IMR-90 (cell line): Measurements from ENCODE around the gene MS4A10. TPM values are rescaled to one million over a fixed set of nuclear protein-coding genes. Genes with fewer than 3 reads are reported as not detected.

Experiments
- ATAC-seq: fragments of 200-7000 bp; cut with Tn5 transposase; 2 replicates; pipeline ENCODE4 v1.9.1; 2020; ENCODE audit warnings: low read depth, mild to moderate bottlenecking, moderate library complexity
- BruUV-seq: library from RNA; stranded (reverse); fragments of 400-500 nt; replicated peaks from 2 replicates; lab custom pipeline; 2021; lab: Mats Ljungman, UMichigan
- CTCF ChIA-PET: fragments of 300-600 bp; formaldehyde crosslinking; extraction: SDS; loops from one replicate; lab custom pipeline; 2021; ENCODE audit warnings: antibody characterized with exemption; lab: Yijun Ruan, JAX
- POLR2A ChIA-PET: fragments of 300-600 bp; sonication (Branson Sonifier 250); formaldehyde crosslinking; loops from one replicate; lab custom pipeline; 2022; ENCODE audit warnings: antibody characterized with exemption; ENCODE audit not compliant: unreplicated experiment; lab: Charles Lee
- DNase-seq: peaks from one replicate; pipeline ENCODE4 v3.0.0; 2013
- H2AFZ ChIP-seq: replicated peaks from 2 replicates; pipeline ENCODE3; 2013; ENCODE audit warnings: low read length, mild to moderate bottlenecking; ENCODE audit not compliant: poor library complexity
- H2AK5ac ChIP-seq: 2 replicates; pipeline ENCODE4 v1.6.1; 2013; ENCODE audit warnings: low read depth, low read length, inconsistent platforms
- H2AK9ac ChIP-seq: replicated peaks from 2 replicates; pipeline ENCODE3; 2013; ENCODE audit warnings: mild to moderate bottlenecking, low read depth, low read length, moderate library complexity; ENCODE audit not compliant: poor library complexity
- H2BK120ac ChIP-seq: 2 replicates; pipeline ENCODE4 v1.6.1; 2013; ENCODE audit warnings: low read depth, low read length, inconsistent platforms
- H2BK15ac ChIP-seq: 3 replicates; pipeline ENCODE4 v1.6.1; 2013; ENCODE audit warnings: low read depth, low read length, inconsistent platforms
- H2BK20ac ChIP-seq: 2 replicates; pipeline ENCODE4 v1.6.1; 2013; ENCODE audit warnings: low read depth, mild to moderate bottlenecking, inconsistent platforms, low read length, moderate library complexity
- H2BK5ac ChIP-seq: 2 replicates; pipeline ENCODE4 v1.6.1; 2013; ENCODE audit warnings: mild to moderate bottlenecking, low read depth, low read length, inconsistent platforms; ENCODE audit not compliant: poor library complexity, severe bottlenecking
- H3K14ac ChIP-seq: replicated peaks from 2 replicates; pipeline ENCODE4 v1.6.1; 2013; ENCODE audit warnings: low read depth, low read length, inconsistent platforms
- H3K18ac ChIP-seq: 2 replicates; pipeline ENCODE4 v1.6.1; 2013; ENCODE audit warnings: low read depth, low read length, control low read depth
- H3K23ac ChIP-seq: 2 replicates; pipeline ENCODE4 v1.6.1; 2013; ENCODE audit warnings: low read depth, low read length, inconsistent platforms
- H3K27ac ChIP-seq: 2 replicates; pipeline ENCODE4 v1.5.1; 2013; ENCODE audit warnings: mild to moderate bottlenecking, control low read depth, low read length; ENCODE audit not compliant: insufficient read depth
- H3K27me3 ChIP-seq: 2 replicates; pipeline ENCODE4 v1.6.1; 2013; ENCODE audit warnings: low read length; ENCODE audit not compliant: control insufficient read depth, insufficient read depth
- H3K36me3 ChIP-seq: 2 replicates; pipeline ENCODE4 v1.6.1; 2013; ENCODE audit warnings: low read length, mixed read lengths; ENCODE audit not compliant: control insufficient read depth, insufficient read depth
- H3K4ac ChIP-seq: 2 replicates; pipeline ENCODE4 v1.6.1; 2013; ENCODE audit warnings: low read depth, low read length, inconsistent platforms
- H3K4me1 ChIP-seq: 2 replicates; pipeline ENCODE4 v1.6.1; 2013; ENCODE audit warnings: low read length, mixed read lengths; ENCODE audit not compliant: control insufficient read depth, insufficient read depth
- H3K4me2 ChIP-seq: 2 replicates; pipeline ENCODE4 v1.6.1; 2013; ENCODE audit warnings: low read depth, mild to moderate bottlenecking, control low read depth, low read length, moderate library complexity
- H3K4me3 ChIP-seq: 2 replicates; pipeline ENCODE4 v1.5.1; 2013; ENCODE audit warnings: low read depth, mild to moderate bottlenecking, control low read depth, low read length, moderate library complexity; ENCODE audit not compliant: insufficient read depth
- H3K56ac ChIP-seq: 2 replicates; pipeline ENCODE4 v1.6.1; 2013; ENCODE audit warnings: low read length, inconsistent platforms; ENCODE audit not compliant: insufficient read depth; ENCODE audit errors: extremely low read depth
- H3K79me1 ChIP-seq, 2 experiments: 2 replicates each; pipeline ENCODE4 v1.6.1; 2013; ENCODE audit warnings: low read length in 2 of 2, inconsistent platforms in 1 of 2, low read depth in 1 of 2
- H3K9ac ChIP-seq: 2 replicates; pipeline ENCODE4 v1.6.1; 2013; ENCODE audit warnings: low read depth, low read length, control low read depth
- H3K9me1 ChIP-seq: 2 replicates; pipeline ENCODE4 v1.6.1; 2013; ENCODE audit warnings: low read length, inconsistent platforms; ENCODE audit not compliant: insufficient read depth
- H3K9me3 ChIP-seq: 2 replicates; pipeline ENCODE4 v1.6.1; 2013; ENCODE audit warnings: low read length; ENCODE audit not compliant: control insufficient read depth, insufficient read depth
- H4K20me1 ChIP-seq: 2 replicates; pipeline ENCODE4 v1.6.1; 2013; ENCODE audit warnings: low read length, inconsistent platforms; ENCODE audit not compliant: insufficient read depth
- H4K5ac ChIP-seq: 2 replicates; pipeline ENCODE4 v1.6.1; 2013; ENCODE audit warnings: mild to moderate bottlenecking, low read depth, low read length, control low read depth
- H4K8ac ChIP-seq, 2 experiments: 2 replicates each; pipeline ENCODE4 v1.6.1; 2013; ENCODE audit warnings: low read depth in 2 of 2, low read length in 2 of 2, control low read depth in 1 of 2, inconsistent platforms in 1 of 2
- H4K91ac ChIP-seq: 2 replicates; pipeline ENCODE4 v1.6.1; 2013; ENCODE audit warnings: low read depth, low read length, inconsistent platforms; ENCODE audit not compliant: insufficient read depth
- BHLHE40 ChIP-seq: fragments of 150-350 bp; IDR thresholded peaks from 2 replicates; pipeline ENCODE4 v1.6.1; 2016; ENCODE audit warnings: mild to moderate bottlenecking, low read depth, low read length
- CEBPB ChIP-seq: IDR thresholded peaks from 2 replicates; pipeline ENCODE4 v1.6.1; 2012; ENCODE audit warnings: low read depth, low read length, improper control_type of control experiment
- CHD1 ChIP-seq: IDR thresholded peaks from 2 replicates; pipeline ENCODE4 v1.6.1; 2012; ENCODE audit warnings: low read depth, low read length, improper control_type of control experiment
- FOS ChIP-seq: fragments of 150-350 bp; IDR thresholded peaks from 2 replicates; pipeline ENCODE4 v1.6.1; 2016; ENCODE audit warnings: low read depth, low read length
- MAFK ChIP-seq: IDR thresholded peaks from 2 replicates; pipeline ENCODE4 v1.6.1; 2012; ENCODE audit warnings: low read depth, low read length, improper control_type of control experiment
- MAZ ChIP-seq: IDR thresholded peaks from 2 replicates; pipeline ENCODE4 v1.6.1; 2012; ENCODE audit warnings: low read depth, mild to moderate bottlenecking, low read length, improper control_type of control experiment, moderate library complexity, borderline replicate concordance
- MXI1 ChIP-seq: IDR thresholded peaks from 2 replicates; pipeline ENCODE4 v1.6.1; 2012; ENCODE audit warnings: low read depth, mild to moderate bottlenecking, low read length, moderate library complexity, borderline replicate concordance
- NFE2L2 ChIP-seq: fragments of 150-350 bp; IDR thresholded peaks from 2 replicates; pipeline ENCODE4 v1.6.1; 2016; ENCODE audit warnings: low read depth, mild to moderate bottlenecking, low read length
- POLR2A ChIP-seq: IDR thresholded peaks from 2 replicates; pipeline ENCODE4 v1.6.1; 2012; ENCODE audit warnings: mild to moderate bottlenecking, low read depth, low read length
- RAD21 ChIP-seq: IDR thresholded peaks from 2 replicates; pipeline ENCODE4 v1.6.1; 2012; ENCODE audit warnings: low read length, improper control_type of control experiment
- RCOR1 ChIP-seq: IDR thresholded peaks from 2 replicates; pipeline ENCODE4 v1.6.1; 2012; ENCODE audit warnings: mild to moderate bottlenecking, low read length, improper control_type of control experiment; ENCODE audit not compliant: insufficient replicate concordance
- RFX5 ChIP-seq: IDR thresholded peaks from 2 replicates; pipeline ENCODE4 v1.8.0; 2012; ENCODE audit warnings: low read depth, mild to moderate bottlenecking, low read length, moderate library complexity
- SMC3 ChIP-seq: fragments of 150-350 bp; IDR thresholded peaks from 2 replicates; pipeline ENCODE4 v1.6.1; 2016; ENCODE audit warnings: low read depth, mild to moderate bottlenecking, antibody characterized with exemption, low read length, moderate library complexity
- WGBS, 2 experiments: methylation state at CpG; one replicate each; pipeline versions ENCODE4 v1.1.5 to v1.1.7; 2013; ENCODE audit warnings: missing lambda C conversion rate in 2 of 2; ENCODE audit not compliant: insufficient read length in 1 of 2; ENCODE audit errors: extremely low coverage in 2 of 2; 5-methylcytosine and 5-hydroxymethylcytosine counted together
- dilution Hi-C: fragments of 300-500 bp; cut with HindIII; formaldehyde crosslinking; loops from one replicate; pipeline ENCODE4 v1.14.3; 2018; ENCODE audit warnings: low sequenced_read_pairs; ENCODE audit not compliant: unreplicated experiment
- in situ Hi-C: fragments of 300-500 bp; cut with MboI; formaldehyde crosslinking; loops from 3 replicates; pipeline ENCODE4 v1.14.3; 2019; ENCODE audit warnings: low sequenced_read_pairs, inconsistent platforms, mixed read lengths
- intact Hi-C: fragments of 100-400 bp; cut with micrococcal nuclease; formaldehyde crosslinking; loops from 2 replicates; pipeline ENCODE4 v1.10.0; 2022
- polyA plus RNA-seq, 3 experiments: library from polyadenylated mRNA; depleted of rRNA; stranded (reverse); fragments of >200 nt; gene quantifications; 2 replicates each; pipeline ENCODE4 v1.2.3, GENCODE V29; 2012; ENCODE audit warnings: low replicate concordance in 1 of 3
- total RNA-seq: library from RNA; depleted of rRNA; stranded (reverse); fragments of >200 nt; gene quantifications from 2 replicates; pipeline ENCODE4 v1.2.3, GENCODE V29; 2012
- TF ChIP-seq, protein P1 (sequence below): fragments of 150-350 bp; IDR thresholded peaks from 2 replicates; pipeline ENCODE4 v1.6.1; 2016; ENCODE audit warnings: low read depth, mild to moderate bottlenecking, low read length, moderate library complexity, borderline replicate concordance
- TF ChIP-seq, protein P2 (sequence below): conservative IDR thresholded peaks from 2 replicates; pipeline ENCODE4 v1.5.1; 2012; ENCODE audit warnings: mild to moderate bottlenecking, low read depth, low read length, improper control_type of control experiment
- TF ChIP-seq, protein P3 (sequence below): fragments of 150-350 bp; IDR thresholded peaks from 2 replicates; pipeline ENCODE4 v1.6.1; 2017; ENCODE audit warnings: mild to moderate bottlenecking, antibody characterized with exemption, low read length, low read depth

The MS4A10 gene
- total and polyA plus RNA-seq, 2 of the 4 experiments (the other 2 are of a cell fraction) = not detected

DNA sequence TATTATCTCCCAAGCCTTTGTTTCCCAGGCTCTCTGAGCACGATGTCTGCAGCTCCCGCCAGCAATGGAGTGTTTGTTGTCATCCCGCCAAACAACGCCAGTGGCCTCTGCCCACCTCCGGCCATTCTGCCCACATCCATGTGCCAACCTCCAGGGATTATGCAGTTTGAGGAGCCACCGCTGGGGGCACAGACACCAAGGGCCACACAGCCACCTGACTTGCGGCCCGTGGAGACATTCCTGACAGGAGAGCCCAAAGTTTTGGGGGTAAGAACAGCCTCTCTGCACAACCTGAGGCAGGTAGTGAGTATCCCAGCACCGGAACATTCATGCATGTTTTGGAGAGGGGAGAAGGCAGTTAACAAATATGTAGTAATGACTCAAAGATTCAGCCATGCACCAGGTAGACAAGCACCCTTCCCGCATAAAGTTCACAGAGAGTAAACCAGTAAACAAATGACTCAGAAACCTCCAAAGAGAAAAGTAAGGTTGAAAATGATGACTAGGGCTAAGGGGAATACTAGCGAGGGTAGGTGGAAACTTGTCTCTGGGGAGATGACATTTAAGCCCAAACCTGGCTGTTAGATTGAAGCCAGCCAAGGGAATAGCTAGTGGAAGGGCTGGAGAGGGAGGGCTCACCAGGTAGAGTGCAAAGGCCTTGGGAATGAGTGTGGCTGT lies 21.3 kb upstream of the MS4A10 start:
- dilution Hi-C loops (no loop called here), in situ Hi-C loops (no loop called here), intact Hi-C loops (no loop called here)
- ATAC-seq (no peak), DNase-seq (no peak)
- Histone ChIP-seq H2AFZ (no peak overlapping the region), H4K20me1 (no peaks in the 10 kb centered on the region), H4K8ac (no peak overlapping the region), H3K79me1 (no peaks in the 10 kb centered on the region), H2BK5ac (no peak overlapping the region), H3K4me1 (no peaks in the 10 kb centered on the region), H3K27ac (no peak overlapping the region), H3K9me1 (no peaks in the 10 kb centered on the region), H3K4me3 (no peak overlapping the region), H2BK120ac (no peak overlapping the region), H3K9ac (no peak overlapping the region), H3K56ac (no peak overlapping the region), H2BK15ac (no peak overlapping the region), H3K4me2 (no peak overlapping the region), H3K14ac (no peak overlapping the region), H3K23ac (no peak overlapping the region), H2AK9ac (peak overlapping the region; percentile 31), H3K9me3 (no peaks in the 10 kb centered on the region), H3K36me3 (no peaks in the 10 kb centered on the region), H4K5ac (no peak overlapping the region), H3K27me3 (peaks cover 10% of the 10 kb centered on the region), H4K91ac (no peak overlapping the region), H3K18ac (no peak overlapping the region), H2AK5ac (no peak overlapping the region), H3K4ac (no peak overlapping the region), H2BK20ac (no peak overlapping the region)
- ChIA-PET POLR2A (interaction anchor here (0.6 kb wide), 1 partner anchor 389 kb away, joined by 3 read pairs; no protein-coding TSS in a partner anchor), CTCF (no interaction called here)
- no TSS peak for BruUV-seq
- 65% methylated on average over 2 of the region's 11 CpGs; no CpG with 5 or more reads in 1 of the 2 experiments for WGBS, 2 experiments
- TF ChIP-seq SMC3 = no peak
- no peak for TF ChIP-seq NFE2L2
- no peak for TF ChIP-seq MAZ
- TF ChIP-seq RCOR1 = no peak
- no peak for TF ChIP-seq RFX5
- no peak for TF ChIP-seq POLR2A
- no peak for TF ChIP-seq BHLHE40
- no peak for TF ChIP-seq CHD1
- TF ChIP-seq MXI1 = no peak
- TF ChIP-seq, protein P1, sequence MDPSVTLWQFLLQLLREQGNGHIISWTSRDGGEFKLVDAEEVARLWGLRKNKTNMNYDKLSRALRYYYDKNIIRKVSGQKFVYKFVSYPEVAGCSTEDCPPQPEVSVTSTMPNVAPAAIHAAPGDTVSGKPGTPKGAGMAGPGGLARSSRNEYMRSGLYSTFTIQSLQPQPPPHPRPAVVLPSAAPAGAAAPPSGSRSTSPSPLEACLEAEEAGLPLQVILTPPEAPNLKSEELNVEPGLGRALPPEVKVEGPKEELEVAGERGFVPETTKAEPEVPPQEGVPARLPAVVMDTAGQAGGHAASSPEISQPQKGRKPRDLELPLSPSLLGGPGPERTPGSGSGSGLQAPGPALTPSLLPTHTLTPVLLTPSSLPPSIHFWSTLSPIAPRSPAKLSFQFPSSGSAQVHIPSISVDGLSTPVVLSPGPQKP = no peak
- no peak for TF ChIP-seq CEBPB
- TF ChIP-seq MAFK = no peak
- no peak for TF ChIP-seq RAD21
- TF ChIP-seq, protein P2, sequence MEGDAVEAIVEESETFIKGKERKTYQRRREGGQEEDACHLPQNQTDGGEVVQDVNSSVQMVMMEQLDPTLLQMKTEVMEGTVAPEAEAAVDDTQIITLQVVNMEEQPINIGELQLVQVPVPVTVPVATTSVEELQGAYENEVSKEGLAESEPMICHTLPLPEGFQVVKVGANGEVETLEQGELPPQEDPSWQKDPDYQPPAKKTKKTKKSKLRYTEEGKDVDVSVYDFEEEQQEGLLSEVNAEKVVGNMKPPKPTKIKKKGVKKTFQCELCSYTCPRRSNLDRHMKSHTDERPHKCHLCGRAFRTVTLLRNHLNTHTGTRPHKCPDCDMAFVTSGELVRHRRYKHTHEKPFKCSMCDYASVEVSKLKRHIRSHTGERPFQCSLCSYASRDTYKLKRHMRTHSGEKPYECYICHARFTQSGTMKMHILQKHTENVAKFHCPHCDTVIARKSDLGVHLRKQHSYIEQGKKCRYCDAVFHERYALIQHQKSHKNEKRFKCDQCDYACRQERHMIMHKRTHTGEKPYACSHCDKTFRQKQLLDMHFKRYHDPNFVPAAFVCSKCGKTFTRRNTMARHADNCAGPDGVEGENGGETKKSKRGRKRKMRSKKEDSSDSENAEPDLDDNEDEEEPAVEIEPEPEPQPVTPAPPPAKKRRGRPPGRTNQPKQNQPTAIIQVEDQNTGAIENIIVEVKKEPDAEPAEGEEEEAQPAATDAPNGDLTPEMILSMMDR = no peak
- TF ChIP-seq, protein P3, sequence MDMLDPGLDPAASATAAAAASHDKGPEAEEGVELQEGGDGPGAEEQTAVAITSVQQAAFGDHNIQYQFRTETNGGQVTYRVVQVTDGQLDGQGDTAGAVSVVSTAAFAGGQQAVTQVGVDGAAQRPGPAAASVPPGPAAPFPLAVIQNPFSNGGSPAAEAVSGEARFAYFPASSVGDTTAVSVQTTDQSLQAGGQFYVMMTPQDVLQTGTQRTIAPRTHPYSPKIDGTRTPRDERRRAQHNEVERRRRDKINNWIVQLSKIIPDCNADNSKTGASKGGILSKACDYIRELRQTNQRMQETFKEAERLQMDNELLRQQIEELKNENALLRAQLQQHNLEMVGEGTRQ = no peak
- TF ChIP-seq FOS = no peak
